GM10266 (cell line): Measurements from ENCODE around the gene SHC4.

Source experiments
- DNase-seq: peaks from one replicate; pipeline ENCODE4 v3.0.0; 2012; ENCODE audit errors: extremely low spot score
- TF ChIP-seq, protein P1 (sequence below): IDR thresholded peaks from 2 replicates; pipeline ENCODE4 v1.5.1; 2012; ENCODE audit warnings: mild to moderate bottlenecking, low read depth; ENCODE audit not compliant: control insufficient read depth, insufficient read depth; ENCODE audit errors: missing control alignments

The SHC4 gene

DNA sequence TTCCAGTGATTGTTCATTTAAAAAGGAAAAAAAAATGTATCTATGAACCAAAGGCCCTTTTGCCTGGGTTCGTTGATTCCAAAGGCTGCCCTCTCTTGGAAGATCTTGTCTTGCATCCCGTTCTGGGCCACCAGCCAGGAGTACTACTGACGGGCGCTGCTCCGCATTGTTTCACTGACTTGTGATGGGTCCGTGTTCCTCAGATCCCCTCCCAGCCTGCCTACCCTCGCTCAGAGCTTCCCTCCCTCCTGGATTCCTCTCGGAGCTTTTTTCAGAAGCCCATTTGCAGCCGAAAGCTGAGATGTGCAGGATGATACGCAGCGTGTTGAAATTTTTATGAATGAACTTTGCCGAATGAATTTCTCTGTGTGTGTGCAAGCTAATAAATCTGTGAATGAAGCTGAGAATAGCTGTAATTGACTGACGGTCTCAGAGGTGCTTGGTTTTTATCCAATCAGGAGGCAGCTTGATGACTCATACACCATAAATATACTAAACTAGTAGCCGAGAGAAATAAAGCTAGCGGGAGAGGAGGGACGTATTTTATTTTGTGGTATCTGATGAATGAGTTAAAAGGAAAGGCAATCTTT is at the start of gene SHC4:
Gene SHC4, minus strand, starts transcription at position 396 of the 590 bp plus-strand sequence. CDS start 904 bp downstream, outside the sequence.
- TF ChIP-seq, protein P1, sequence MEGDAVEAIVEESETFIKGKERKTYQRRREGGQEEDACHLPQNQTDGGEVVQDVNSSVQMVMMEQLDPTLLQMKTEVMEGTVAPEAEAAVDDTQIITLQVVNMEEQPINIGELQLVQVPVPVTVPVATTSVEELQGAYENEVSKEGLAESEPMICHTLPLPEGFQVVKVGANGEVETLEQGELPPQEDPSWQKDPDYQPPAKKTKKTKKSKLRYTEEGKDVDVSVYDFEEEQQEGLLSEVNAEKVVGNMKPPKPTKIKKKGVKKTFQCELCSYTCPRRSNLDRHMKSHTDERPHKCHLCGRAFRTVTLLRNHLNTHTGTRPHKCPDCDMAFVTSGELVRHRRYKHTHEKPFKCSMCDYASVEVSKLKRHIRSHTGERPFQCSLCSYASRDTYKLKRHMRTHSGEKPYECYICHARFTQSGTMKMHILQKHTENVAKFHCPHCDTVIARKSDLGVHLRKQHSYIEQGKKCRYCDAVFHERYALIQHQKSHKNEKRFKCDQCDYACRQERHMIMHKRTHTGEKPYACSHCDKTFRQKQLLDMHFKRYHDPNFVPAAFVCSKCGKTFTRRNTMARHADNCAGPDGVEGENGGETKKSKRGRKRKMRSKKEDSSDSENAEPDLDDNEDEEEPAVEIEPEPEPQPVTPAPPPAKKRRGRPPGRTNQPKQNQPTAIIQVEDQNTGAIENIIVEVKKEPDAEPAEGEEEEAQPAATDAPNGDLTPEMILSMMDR = no peak
- peak; percentile 71 for DNase-seq

GRCh38 chr15:48999314-48999713 is 35.6 kb upstream of the SHC4 start:
- no peak for DNase-seq
- TF ChIP-seq, protein P1 = no peak

DNA sequence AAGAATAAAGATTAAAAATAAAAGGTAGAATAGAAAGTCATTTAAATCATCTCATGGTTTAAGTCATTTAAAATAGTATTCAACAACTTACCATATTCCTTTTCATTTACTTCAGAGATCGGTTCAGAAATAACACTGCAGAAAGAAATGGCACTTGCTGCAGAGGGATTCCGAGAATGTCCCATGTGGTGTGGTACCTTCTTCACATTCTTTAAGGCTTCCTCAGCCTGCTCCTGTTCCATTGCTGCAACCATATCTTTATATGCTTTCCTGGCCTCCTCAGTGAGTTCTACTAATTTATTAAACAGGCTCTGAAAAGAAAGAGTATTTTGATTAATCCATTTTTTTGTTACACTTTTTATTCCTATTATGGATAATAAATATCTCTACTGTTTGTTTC is 32.6 kb upstream of the SHC4 start:
- DNase-seq = no peak
- TF ChIP-seq, protein P1 = no peak

DNA sequence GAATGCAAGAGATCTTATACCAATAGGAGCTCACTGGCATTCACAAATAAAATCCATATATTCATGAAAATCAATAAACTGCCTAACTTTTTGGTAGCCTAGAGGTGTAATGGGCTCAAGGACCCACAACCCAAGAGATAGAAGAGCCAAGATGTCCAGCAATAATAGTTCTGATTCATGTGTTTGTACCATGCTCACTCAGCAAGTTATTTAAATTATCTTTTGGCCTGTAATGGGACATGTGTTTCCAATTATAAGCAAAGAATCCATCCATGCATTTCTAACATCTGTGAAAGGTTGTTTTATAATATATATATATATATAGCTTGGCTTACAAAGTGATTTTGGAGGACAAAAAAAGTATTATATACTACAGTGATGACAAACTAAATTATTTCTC is 29.7 kb upstream of the SHC4 start:
- TF ChIP-seq, protein P1 = no peak
- DNase-seq = no peak

DNA sequence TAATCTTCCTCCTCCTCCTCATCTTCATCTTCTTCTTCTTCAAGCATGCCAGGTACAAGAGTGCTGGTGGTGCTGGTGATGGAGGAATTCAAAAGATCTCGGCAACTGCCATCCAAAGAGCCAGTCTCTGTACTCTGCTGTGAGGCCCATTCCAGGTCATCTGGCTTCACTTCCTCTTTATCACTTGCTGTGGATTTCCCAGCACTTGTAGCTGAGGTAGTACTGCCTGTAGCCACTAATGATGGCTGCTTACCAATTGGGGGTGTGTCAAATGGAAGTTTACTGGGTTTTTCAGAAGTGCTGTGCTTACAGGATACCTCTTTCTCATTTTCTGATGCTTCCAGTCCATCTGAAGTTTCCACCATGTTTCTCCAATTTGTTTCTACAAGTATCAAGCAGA is 28.8 kb upstream of the SHC4 start:
- TF ChIP-seq, protein P1 = no peak

GRCh38 chr15:48992096-48992495 is 28.4 kb upstream of the SHC4 start:
- DNase-seq = no peak
- TF ChIP-seq, protein P1 = no peak

More for the DNA sequence above, 28.8 kb upstream of the SHC4 start:
- peak; percentile 38 for DNase-seq

GRCh38 chr15:48989170-48989569 is 25.5 kb upstream of the SHC4 start:
- TF ChIP-seq, protein P1 = no peak
- no peak for DNase-seq
